Islet precursor cell (in vitro differentiated cells): Measurements from ENCODE around the gene GP5.

Source experiments
- DNase-seq: peaks from one replicate; pipeline ENCODE4 v3.0.0-alpha.2; 2018

GP5 gene

DNA sequence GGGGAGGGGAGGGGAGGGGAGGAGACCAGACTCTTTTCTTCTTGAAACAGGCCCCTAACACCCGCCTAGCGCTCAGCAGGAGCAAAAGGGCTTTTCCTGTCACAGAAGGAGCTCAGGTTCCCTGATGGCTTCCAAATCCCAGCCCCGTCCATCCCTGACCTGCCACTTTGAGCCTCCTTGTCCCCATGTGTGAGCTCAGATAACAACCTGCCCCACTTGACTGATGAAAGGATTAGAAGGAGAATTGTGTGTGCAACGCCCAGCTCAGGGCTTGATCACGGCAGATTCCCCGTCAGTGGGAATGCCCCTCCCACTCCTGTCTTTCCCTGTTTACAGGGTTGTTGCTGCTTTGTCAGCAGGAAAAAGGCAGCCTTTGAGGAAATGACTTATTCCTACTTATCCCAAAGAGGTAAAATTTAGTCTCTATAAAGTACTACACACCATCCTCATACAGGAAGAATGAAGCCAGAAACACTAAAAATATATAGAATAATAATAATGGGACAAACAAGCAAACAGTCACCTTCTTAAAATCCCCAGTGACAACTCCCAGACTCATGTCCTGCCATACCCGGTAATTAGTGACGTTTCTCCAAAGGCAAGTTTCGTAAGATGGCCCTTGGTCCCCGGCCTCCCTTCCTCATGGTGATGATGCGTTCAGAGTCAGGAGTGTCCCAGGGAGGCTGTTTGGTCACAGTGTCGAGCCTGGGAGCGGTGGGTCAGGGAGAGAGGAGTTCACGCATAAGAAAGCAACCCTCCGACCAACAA lies 23.4 kb downstream of the GP5 start:
- DNase-seq, result no peak

DNA sequence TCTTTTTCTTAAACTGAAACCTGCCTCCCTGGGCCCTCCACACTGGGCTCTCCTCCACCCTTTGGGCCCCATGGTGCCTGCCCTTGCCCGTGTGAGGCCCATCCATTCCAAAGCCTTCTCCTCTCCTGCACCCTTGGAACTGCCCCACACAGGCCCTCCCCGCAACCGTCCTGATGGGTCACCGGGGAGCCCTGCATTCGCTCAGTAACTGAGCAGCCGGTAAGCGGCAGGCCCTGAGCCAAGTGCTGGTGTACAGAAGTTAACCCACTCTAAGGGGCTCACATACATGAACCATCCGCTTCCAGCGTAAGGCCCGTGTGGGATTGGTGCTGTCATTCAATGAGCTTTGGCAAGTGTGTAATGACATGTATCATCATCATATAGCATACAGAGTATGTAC lies 24.1 kb downstream of the GP5 start:
- no peak for DNase-seq

DNA sequence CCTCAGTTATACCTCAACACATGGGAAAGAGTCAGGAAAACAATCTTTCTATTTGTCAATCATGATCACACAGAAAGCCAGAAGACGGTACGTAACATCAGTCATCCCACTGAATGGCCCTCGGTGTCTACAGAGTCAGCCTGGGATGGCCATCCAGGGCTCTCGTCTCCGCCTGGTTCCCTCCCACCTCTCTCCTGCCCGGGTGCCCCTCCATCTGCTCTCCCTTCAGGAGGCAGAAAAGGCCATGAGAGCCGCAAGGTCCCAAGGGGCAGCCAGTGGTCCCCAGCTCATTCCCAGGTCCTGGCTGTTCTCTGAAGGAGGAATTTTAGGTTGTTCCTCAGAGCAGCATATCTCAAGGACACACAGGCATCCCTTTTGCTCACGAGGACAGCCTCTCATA lies 25.2 kb downstream of the GP5 start:
- no peak for DNase-seq

DNA sequence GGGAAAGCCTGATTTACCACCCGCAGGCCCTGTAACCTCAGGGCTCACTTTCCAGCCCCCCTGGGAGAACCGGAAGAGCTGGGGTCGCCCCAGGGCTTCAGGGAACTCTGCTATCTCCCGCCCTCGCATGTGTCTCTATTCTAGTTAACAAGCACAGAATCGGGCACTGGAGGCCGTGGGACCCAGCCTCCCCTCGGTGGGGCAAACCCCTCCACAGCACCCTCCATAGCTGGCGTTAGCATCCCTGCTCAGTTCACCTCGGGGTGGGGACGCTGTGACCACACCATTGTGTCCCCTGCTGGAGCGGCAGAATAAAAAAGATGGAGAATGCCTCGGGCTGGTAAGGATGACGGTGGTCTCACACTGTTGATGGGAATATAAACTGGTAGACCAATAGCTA lies 26.0 kb downstream of the GP5 start:
- DNase-seq, result no peak

DNA sequence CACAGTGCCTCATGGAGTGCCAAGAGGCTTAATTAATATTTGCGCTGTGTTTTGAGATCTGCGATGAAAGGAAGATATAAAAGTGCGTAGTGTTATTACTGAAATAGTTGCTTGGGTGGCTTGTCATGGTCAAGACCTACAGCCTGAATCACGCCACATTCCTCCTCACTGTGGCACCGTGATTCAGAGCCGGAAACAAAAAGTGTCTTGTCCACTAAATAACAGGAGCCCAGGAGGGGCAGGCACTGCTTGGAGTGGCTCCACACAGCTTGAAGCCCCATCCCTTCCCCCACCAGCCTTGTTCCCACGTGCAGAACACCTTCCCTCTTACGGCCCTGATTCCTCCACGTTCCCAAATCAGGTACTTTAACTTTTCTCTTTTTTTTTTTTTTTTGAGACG lies 28.3 kb downstream of the GP5 start:
- peak; percentile 73 for DNase-seq

DNA sequence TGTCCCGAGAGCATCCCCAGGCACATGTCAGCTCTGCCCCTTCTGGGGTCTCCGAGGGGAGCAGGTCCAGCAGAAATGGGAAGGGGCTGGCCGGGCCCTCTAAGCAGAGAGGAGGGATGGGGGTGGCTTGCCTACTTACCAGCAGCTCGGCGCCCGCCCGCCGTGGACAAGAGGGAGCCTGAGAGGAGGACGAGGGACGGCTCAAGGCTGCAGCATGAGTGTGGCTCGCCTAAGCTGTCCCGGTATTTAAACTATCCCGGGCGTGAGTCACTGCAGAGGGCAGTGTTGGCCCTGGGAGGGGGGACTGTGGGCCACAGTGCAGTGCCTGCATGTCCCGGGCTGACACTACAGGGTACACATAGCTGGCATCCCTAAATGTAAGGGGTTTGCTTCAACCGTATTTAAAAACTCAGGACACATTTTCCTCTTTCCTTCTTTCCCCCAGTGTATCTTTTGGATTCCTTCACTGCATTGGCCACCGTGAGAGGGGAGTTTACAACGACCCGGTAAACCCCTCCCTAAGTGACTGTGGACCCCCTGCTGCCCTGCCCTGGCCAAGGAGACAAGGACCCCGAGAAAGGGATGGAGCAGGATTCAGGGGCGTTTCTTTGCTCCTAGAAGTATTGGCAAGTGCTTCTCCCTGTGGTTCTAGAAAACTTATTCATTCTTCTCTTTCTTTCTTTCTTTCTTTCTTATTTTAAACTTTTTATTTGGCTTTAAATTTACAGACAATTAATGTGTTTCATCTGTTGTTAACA lies 29.4 kb downstream of the GP5 start, which contains the start of gene LRRC15:
Gene LRRC15 (minus strand): TSS at position 222 of the 758 bp plus-strand sequence. CDS start 8,700 bp downstream, outside the sequence.
- peak; percentile 94 for DNase-seq

DNA sequence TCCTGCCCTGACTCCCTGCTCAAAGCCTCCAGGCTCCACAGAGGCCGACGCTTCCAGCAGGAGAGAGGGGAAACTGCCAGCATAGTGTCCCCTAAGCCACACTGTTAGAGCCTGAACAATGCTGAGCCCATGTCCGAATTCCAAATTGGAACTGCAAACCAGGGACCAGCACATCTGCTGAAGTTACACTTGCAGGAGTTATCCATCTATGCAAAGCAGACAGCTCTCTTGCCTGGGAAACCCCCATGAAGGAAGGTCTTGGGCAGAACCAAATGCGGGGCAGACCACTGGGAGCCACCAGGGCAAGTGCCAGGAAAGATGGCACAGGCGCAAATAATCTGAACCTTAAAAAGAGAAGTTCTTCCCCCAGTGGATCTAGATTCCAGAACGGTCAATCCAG lies 30.1 kb downstream of the GP5 start:
- DNase-seq, result no peak

DNA sequence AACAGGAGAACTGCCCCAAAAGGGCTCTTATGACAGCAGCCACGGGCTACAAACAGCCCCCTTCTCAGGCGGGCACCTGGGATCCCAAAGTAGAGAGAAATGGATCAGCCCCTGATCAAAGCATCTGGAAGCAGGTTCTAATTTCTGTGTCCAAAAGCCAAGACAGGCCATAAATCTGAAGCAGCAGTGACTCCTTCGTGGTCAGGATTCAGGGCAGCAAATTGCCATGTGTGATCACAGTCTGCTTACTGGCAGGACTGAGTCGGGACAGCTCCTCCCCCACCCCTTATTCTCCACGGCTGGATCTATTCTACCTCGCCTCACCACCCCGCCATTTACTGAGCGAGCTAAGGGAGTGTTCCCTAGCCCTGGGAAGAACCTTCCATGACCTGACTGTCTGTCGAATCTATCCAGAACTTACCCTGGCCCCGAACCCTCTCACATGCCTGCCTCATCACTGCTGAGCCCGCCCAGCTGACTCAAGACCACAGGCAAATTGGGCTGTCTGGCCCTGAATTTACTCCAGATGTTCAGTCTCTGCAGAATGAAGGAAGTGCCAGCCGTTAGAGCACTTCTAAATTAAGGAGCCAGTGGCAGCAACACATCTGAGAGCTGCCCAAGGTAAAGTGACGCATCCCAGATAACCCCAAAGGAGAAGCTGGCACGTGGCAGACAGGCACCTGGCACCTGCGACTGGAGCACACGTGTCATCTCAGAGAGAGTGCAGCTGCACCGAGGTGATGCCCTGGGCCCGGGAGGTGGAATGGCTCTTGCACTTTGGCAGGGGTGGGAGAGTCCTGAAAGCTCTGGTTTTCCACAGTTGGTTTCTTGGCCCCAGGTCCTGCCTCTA lies 30.8 kb downstream of the GP5 start:
- DNase-seq, result peak; percentile 81

DNA sequence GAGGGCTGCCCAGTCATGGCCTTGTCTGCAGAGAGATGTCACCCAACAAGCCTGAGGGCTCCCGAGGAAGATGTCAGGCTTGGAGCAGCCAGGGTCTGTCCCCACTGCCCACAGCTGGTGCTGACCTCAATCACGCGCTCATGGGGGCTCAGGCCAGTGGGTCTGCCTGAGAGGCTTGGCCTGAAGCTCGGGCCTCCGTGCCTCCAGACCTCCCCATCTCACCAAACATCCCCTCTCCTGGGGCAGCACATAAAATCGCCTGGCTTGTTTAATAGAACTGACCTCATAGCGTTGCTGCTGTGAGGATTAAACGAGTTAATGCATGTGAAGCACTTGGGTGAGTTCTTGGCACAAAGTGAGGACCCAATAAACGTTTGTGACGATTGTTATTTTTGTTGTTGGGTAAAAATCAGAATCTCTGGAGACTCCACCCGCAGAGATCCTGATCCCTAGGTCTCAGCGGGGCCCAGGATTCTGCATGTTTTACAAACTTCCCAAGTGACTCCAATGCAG lies 33.0 kb downstream of the GP5 start:
- DNase-seq, result no peak

DNA sequence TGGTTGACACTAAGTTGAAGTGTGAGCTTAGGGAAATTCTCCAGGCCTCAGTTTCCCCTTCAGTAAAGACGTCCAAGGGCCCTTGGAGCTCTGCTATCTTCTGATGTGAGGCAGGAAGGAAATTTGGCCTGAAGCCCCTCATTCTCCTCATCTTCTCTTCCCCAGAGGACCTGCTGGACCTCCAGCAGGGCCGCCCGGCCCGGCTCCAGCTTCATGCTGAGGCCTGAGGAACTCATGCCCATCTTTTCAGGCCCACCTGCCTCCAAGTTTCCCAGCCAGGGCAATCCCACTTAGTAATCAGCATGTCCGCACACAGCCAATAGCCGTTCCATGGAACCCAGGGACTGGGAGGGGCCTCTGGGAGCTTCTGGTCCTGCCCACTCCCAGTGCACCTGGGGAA lies 33.5 kb downstream of the GP5 start:
- no peak for DNase-seq

DNA sequence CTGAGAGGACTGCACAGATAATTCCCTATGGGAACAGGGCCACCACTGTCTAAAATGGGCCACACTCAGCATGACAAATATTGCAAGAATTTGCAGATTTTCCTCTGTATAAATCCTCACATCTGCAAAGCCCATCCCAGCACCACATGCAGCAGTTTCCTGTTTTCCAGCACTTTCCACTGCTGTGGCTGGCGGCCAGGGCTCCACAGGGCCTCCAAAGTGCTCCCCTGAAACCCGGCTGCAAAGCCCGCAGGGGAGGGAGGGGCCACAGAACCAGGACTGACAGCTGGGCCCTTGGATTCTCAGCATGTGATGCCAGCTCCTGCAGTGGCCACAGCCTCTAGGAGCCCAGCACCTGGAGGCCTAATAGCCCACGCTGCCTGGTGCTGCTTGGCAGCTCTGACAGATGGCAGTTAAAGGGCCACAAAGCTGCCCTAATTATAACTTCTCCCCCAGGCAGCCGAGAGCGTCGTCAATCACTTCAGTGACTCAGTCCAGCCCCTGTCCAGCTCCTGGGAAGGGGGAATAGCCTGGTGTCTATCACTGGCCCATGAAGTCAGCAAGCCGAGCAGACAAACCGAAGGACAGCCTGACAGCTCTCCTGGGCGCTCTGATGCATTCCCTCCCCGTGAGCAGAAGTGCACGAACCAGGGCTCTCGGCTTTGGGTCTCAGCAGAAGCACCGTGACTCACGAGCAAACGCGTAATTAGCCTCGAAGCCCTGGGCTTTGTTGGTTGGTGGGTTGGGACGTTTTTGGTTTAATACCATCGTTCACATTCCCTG lies 34.2 kb downstream of the GP5 start:
- DNase-seq, result peak; percentile 97

DNA sequence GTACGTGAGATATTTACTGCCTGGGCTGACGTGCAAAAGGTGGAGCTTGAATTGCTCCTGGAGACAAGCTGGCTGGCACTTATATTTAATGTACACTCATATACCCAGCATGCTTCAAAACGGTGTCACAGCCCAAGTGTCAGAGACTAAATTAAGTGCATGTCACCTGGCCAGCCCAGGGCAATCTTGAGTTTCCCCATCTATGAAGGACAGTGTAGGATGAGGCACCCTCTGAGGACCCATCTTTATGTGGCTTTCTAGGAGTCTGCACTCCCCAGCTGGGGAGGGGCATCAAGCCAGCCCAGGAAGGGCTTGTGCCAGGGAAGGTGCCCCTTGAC lies 34.8 kb downstream of the GP5 start:
- no peak for DNase-seq

DNA sequence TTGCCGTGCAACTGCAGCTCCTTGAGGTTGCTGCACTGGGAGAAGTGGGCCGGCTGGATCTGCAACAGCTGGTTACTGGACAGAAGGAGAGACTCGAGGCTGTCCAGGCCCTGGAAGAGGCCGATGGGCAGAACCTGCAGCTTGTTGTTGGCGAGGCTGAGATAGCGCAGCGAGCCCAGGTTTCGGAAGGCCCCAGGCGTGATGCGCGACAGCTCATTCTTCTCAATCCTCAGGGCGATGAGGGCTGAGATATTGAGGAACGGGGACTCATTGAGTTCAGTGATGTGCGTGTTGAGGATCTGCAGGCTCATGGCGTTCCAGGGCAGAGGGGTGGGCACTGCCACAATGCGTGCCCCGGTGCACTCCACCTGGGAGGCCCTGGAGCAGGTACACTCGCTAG lies 38.5 kb downstream of the GP5 start:
- DNase-seq, result no peak

DNA sequence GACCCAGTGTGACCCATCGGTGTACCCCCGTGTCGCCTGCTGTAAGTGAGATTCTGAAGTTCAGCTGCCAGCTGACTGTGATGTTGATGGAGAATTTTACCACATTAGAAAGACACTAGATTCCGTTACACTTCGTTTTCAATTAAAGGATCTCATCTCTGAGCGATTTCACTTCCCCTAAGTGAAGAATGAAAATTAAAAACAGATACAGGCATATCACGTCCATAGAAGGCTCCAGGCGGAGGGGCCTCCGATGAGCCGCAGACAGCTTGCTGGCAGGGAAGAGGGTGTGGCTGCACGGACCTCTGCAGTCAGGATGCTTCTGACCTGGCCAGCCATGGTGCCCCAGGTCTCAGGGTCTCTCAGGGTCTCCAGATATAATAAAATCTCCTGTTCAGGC lies 41.4 kb downstream of the GP5 start:
- no peak for DNase-seq

DNA sequence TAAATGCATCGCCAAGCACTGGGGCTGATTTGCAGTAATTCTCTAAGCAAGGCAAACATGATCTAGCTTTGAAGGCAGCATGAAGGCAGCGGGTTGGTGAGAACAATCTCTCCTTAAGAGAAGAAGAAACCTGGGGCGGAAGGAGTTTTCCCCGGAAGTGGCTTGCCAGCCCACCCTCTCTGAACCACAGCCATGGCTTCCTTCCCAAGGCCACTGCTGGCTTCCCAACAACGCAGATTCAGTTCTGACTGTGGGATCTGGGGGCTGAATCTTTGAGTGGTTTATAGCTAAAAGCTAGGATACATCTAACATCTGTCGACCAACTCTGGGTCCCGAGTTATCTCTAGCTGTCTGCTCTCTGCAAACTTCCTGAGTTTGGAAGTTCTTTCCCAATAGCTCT lies 43.7 kb downstream of the GP5 start:
- DNase-seq, result no peak

DNA sequence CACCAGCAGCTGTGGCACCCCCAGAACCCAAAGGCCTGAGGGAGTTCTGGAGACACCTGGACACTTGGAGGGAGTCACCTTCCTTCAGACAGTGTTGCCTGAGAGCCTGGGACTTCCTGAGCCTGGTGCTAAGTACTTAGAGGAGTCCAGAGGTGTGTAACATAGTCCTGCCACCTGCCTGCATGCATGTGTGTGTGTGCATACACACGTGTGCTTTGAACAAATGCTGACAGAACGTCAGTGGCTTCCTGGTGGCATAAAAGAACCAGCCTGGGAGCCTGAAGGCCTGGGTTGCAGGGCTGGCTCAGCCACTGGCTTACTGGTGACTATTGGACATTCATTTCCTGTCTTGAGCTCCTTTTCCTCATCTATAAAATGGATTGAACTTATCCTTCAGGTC lies 44.8 kb downstream of the GP5 start:
- DNase-seq, result no peak

DNA sequence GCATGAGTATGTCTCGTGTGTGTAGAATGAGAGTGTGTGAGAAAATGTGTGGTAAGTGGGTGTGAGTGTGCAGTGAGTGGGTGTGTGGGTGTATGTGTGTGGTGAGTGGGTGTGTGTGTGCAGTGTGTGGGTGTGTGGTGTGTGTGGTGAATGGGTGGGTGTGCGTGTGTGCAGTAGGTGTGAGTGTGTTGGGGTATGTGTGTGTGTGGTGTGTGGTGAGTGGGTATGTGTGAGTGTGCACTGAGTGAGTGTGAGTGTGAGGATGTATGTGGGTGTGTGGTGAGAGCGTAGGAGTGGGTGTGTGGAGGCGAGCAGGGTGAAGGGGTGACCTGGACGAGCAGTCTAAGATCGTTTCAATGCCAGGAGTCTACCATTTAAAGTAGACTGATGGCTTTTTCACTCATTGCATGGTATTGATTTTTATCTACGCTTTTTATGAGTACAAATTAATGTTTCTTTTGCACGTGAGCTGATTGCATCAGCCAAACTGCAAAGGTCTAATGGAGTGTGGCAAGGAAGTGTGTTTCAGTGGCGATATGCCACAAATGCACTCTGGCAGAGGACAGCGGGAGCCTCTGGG lies 46.3 kb downstream of the GP5 start:
- DNase-seq, result no peak

DNA sequence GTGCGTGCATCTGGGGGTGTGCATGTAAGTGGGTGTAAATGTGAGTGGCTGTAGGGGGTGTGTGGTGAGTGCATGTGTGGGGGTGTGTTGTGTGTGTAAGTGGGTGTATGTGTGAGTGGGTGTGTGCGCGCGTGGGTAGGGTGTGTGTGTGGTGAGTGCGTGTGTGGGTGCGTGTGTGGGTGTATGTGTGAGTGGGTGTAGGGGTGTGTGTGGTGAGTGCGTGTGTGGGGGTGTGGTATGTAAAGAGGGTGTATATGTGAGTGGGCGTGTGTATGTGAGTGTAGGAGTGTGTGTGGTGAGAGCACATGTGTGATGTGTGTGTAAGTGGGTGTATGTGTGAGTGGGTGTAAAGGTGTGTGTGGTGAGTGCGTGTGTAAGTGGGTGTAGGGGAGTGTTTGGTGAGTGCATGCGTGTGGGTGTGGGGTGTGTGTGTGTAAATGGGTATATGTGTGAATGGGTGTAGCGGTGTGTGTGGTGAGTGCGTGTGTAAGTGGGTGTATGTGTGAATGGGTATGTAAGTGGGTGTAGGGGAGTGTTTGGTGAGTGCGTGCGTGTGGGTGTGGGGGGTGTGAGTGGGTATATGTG lies 47.0 kb downstream of the GP5 start:
- no peak for DNase-seq

DNA sequence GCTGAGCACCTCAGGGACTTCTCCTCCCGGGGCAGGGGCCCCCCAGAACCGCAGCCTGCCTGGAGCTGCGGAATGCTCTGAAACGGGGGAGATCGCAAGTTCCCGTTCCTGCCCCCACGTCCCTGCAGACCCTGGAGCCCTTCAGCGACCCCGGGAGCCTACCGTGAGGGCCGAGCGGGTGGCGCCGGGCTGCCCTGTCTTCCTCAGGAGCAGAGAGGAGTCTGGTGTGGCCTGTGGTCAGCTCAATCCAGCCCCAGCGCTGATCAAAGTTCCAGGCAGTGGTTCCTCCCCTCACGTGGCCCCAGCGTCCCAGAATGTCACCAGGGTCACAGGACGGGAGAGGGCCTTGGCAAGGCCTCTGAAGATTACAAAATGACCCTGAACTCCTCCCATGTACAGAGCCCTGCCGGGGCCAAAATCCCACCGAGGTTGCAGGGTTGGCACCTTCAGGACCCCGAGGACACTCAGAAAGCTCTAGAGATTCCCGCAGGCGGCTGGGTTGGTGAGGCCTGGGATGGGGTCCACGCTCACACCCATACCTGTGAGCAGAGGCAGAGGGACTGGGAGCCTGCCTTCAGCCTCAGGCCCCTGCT lies 47.9 kb downstream of the GP5 start, which contains the start of gene CPN2:
Gene CPN2 (minus strand): TSS at position 249 of the 593 bp plus-strand sequence. CDS start 8,626 bp downstream, outside the sequence.
- no peak for DNase-seq

DNA sequence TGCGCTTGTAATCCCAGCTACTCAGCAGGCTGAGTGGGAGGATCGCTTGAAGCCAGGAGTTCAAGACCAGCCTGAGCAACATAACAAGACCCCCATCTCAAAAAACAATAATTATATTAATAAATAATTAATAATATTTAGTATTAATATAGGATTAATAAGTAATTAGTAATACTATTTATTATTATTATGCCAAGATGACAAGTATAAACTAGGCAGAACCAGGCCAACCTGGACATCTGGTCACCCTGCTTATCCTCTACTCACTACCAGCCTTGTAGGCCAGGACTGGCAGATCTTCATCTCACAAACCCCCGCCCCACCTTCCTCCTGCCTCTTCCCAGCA lies 48.4 kb downstream of the GP5 start:
- no peak for DNase-seq

DNA sequence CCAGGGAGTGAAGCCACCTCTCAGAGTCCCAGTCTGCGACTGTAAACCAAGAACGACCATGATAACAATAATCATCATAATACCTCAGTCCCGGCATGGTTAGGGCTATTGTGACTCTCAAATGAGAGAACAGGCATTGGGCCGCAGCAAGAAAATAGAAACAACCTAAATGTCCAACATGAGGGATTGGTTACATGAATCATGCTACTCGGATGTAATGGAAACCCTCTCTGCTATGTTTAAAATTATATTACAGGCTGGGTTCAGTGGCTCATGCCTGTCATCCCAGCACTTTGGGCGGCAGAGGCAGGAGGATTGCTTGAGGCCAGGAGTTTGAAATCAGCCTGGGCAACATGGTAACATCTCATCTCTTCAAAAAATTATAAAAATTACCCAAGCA lies 50.7 kb downstream of the GP5 start:
- no peak for DNase-seq
